Measurements from ENCODE around the gene STARD5.
"Not testable (repeated sequence)": the region's sequence is repeated elsewhere in the genome, so short reads cannot be mapped to it uniquely, and the experiment has no call there.

Gene STARD5

GRCh38 chr15:81337241-81337640 is 13.3 kb upstream of the STARD5 start:
- DNase-seq (ENCODE audit: low read depth), result no peak

- no peak for DNase-seq (ENCODE audit: low read depth)
Measured at GRCh38 chr15:81336568-81336967, 12.6 kb upstream of the STARD5 start.

GRCh38 chr15:81335631-81336030 is 11.7 kb upstream of the STARD5 start:
- no peak for DNase-seq (ENCODE audit: low read depth)

- no peak for DNase-seq (ENCODE audit: low read depth)
Measured at GRCh38 chr15:81334768-81335435, 11.0 kb upstream of the STARD5 start.

GRCh38 chr15:81333363-81333762 is 9.4 kb upstream of the STARD5 start:
- no peak for DNase-seq (ENCODE audit: low read depth)

- no peak for DNase-seq (ENCODE audit: low read depth)
Measured at GRCh38 chr15:81332326-81332725, 8.4 kb upstream of the STARD5 start.

- DNase-seq (ENCODE audit: low read depth), result no peak
Measured at GRCh38 chr15:81331600-81331999, 7.7 kb upstream of the STARD5 start.

GRCh38 chr15:81331141-81331540 is 7.2 kb upstream of the STARD5 start:
- DNase-seq (ENCODE audit: low read depth), result not testable (repeated sequence)

- DNase-seq (ENCODE audit: low read depth), result no peak
Measured at GRCh38 chr15:81330366-81331090, 6.6 kb upstream of the STARD5 start.

GRCh38 chr15:81329446-81329845 is 5.5 kb upstream of the STARD5 start:
- no peak for DNase-seq (ENCODE audit: low read depth)

- peak; percentile 66 for DNase-seq (ENCODE audit: low read depth)
Measured at GRCh38 chr15:81327516-81327915, 3.6 kb upstream of the STARD5 start.

GRCh38 chr15:81326466-81327212 is 2.7 kb upstream of the STARD5 start:
- DNase-seq (ENCODE audit: low read depth), result no peak

- no peak for DNase-seq (ENCODE audit: low read depth)
Measured at GRCh38 chr15:81323559-81323943, 390 bp downstream of the STARD5 start.

GRCh38 chr15:81322676-81323253 is 1.2 kb downstream of the STARD5 start:
- DNase-seq (ENCODE audit: low read depth), result no peak

GRCh38 chr15:81321667-81322066 is 2.3 kb downstream of the STARD5 start:
- DNase-seq (ENCODE audit: low read depth), result no peak

GRCh38 chr15:81317642-81318017 is 6.3 kb downstream of the STARD5 start:
- DNase-seq (ENCODE audit: low read depth), result no peak

GRCh38 chr15:81316267-81316666 is 7.7 kb downstream of the STARD5 start:
- DNase-seq (ENCODE audit: low read depth), result no peak

GRCh38 chr15:81315452-81316175 is 8.3 kb downstream of the STARD5 start:
- no peak for DNase-seq (ENCODE audit: low read depth)

- no peak for DNase-seq (ENCODE audit: low read depth)
Measured at GRCh38 chr15:81314378-81314777, 9.6 kb downstream of the STARD5 start.

GRCh38 chr15:81313686-81314085 is 10.3 kb downstream of the STARD5 start:
- no peak for DNase-seq (ENCODE audit: low read depth)

GRCh38 chr15:81312790-81313543 is 11.0 kb downstream of the STARD5 start:
- peak; percentile 92 for DNase-seq (ENCODE audit: low read depth)

Measured in fibroblast of the conjunctiva (primary cell).